Heart left ventricle (tissue), 13 donors: ENCODE measurements around the gene DUSP23.
A peak's percentile ranks its signal among the peaks of the same experiment; 100 is the strongest.

Experiments
- CTCF ChIP-seq, 12 donors: fragments of 200-600 bp; sonication (generic) in 4 of 12; IDR thresholded peaks; one replicate each; pipeline versions ENCODE4 v1.5.0 to v1.8.0; 2018 to 2022; ENCODE audit warnings: antibody characterized with exemption in 12 of 12, mild to moderate bottlenecking in 5 of 12
- POLR2A ChIP-seq, 2 donors: fragments of 450-650 bp; IDR thresholded peaks; one replicate each; pipeline ENCODE4 v1.6.1; 2017; ENCODE audit warnings: antibody characterized with exemption in 2 of 2, mild to moderate bottlenecking in 2 of 2, moderate library complexity in 2 of 2
- donor health status: ischemic (EF 13 %, LVEDD 7.1; RV severe dilation, severe dysfunction).
- donor health status: DM: no; HTN: yes; CAD: no.
- donor health status: DM: no; HTN: no; CAD: no.
- donor health status: ischemic (EF 25% LVEDD 6.9; RV normal size, moderate dysfunction).
- donor health status: ischemic (EF 25% LVEDD 5.7; RV mildly dilated, moderate dysfunction).
- donor health status: ischemic (EF 35%, LVEDD 5.7; RV mildly dilated, moderate dysfunction).
- donor health status: nonischemic (EF 11% LVEDD 7.7; RV severe dilation, severe dysfunction).
- donor health status: DM: yes; HTN: yes; CAD: no.
- donor health status: PGD.
- donor health status: ischemic (EF 29% LVEDD 5.4; RV normal size, mild dysfunction).
- donor health status: nonischemic (EF 23%, LVEDD 6.1; RV moderate dilation, normal function).

- TF ChIP-seq CTCF (IDR thresholded peaks at IDR 0.05) (peak; percentile 34 to 65 (median 54)), POLR2A (IDR thresholded peaks at IDR 0.05) (no peak)
These were observed 9.6 kb downstream of the DUSP23 start for GRCh38 chr1:159790237-159790917.
